ENCODE data around the gene DMPK.
"Not testable (repeated sequence)": the region's sequence is repeated elsewhere in the genome, so short reads cannot be mapped to it uniquely, and the experiment has no call there.

DMPK gene

GRCh38 chr19:45739498-45740439 lies 42.5 kb downstream of the DMPK start:
- no peak for DNase-seq (ENCODE audit: low read depth)

GRCh38 chr19:45733160-45733810 lies 49.0 kb downstream of the DMPK start, which contains the start of gene MEIOSIN:
MEIOSIN (plus strand) TSS chr19:45733439; CDS start chr19:45735377, 1,938 bp downstream.
- DNase-seq (ENCODE audit: low read depth) = no peak

- DNase-seq (ENCODE audit: low read depth) = peak; percentile 96
These were observed 51.7 kb downstream of the DMPK start, which contains the start of gene FBXO46 for GRCh38 chr19:45730368-45731288. FBXO46 (minus strand) TSS chr19:45730896; CDS start chr19:45713495, 17,401 bp downstream.

- DNase-seq (ENCODE audit: low read depth) = no peak
These were observed 52.4 kb downstream of the DMPK start for GRCh38 chr19:45729800-45730290.

GRCh38 chr19:45728683-45729082 lies 53.6 kb downstream of the DMPK start:
- DNase-seq (ENCODE audit: low read depth) = not testable (repeated sequence)

- DNase-seq (ENCODE audit: low read depth) = not testable (repeated sequence)
These were observed 62.2 kb downstream of the DMPK start for GRCh38 chr19:45720065-45720464.

Measured in CMK (cell line).